Activated CD4-positive, alpha-beta memory T cell treated with anti-CD3 and anti-CD28 coated beads for 36 hours (primary cell): ENCODE data around the gene CAMK2B. TPM values are rescaled to one million over a fixed set of nuclear protein-coding genes. Genes with fewer than 3 reads are reported as not detected.

ENCODE experiments used
- CTCF ChIA-PET: fragments of 350-600 bp; sonication (Branson Sonifier 250); formaldehyde crosslinking; loops from one replicate; lab custom pipeline; 2021; ENCODE audit warnings: antibody characterized with exemption, inconsistent platforms; lab: Charles Lee
- POLR2A ChIA-PET: fragments of 350-600 bp; sonication (Branson Sonifier 250); formaldehyde crosslinking; loops from one replicate; lab custom pipeline; 2021; ENCODE audit warnings: antibody characterized with exemption; lab: Charles Lee
- DNase-seq: peaks from one replicate; pipeline ENCODE4 v3.0.0-alpha.2; 2020
- H3K27ac Mint-ChIP-seq: one replicate; pipeline ENCODE4 v1.8.0; 2021; ENCODE audit warnings: mixed read lengths
- H3K27me3 Mint-ChIP-seq: one replicate; pipeline ENCODE4 v1.8.0; 2021; ENCODE audit warnings: mixed read lengths
- H3K36me3 Mint-ChIP-seq: one replicate; pipeline ENCODE4 v1.8.0; 2021; ENCODE audit warnings: mixed read lengths
- H3K4me1 Mint-ChIP-seq: one replicate; pipeline ENCODE4 v1.8.0; 2021; ENCODE audit warnings: low read depth, mixed read lengths
- H3K4me3 Mint-ChIP-seq: one replicate; pipeline ENCODE4 v1.8.0; 2021; ENCODE audit warnings: mild to moderate bottlenecking, mixed read lengths
- H3K9me3 Mint-ChIP-seq: one replicate; pipeline ENCODE4 v1.8.0; 2021; ENCODE audit warnings: mixed read lengths
- intact Hi-C: fragments of 100-400 bp; cut with micrococcal nuclease; formaldehyde crosslinking; loops from one replicate; pipeline ENCODE4 v1.15.1; 2023
- total RNA-seq, 2 experiments: library from RNA; stranded (reverse); gene quantifications; one replicate each; pipeline ENCODE4 v1.2.3, GENCODE V29; 2021

The CAMK2B gene
- total RNA-seq, 2 experiments from 2014 or later: 0.46 to 0.76 TPM

GRCh38 chr7:44288381-44288685 lies 37.1 kb downstream of the CAMK2B start:
- H3K4me3 Mint-ChIP-seq: no peak overlapping the region

GRCh38 chr7:44287488-44288380 lies 37.7 kb downstream of the CAMK2B start:
- Mint-ChIP-seq H3K27me3 (peaks cover 14% of the 10 kb centered on the region), H3K36me3 (no peaks in the 10 kb centered on the region), H3K27ac (no peak overlapping the region), H3K4me1 (no peaks in the 10 kb centered on the region), H3K9me3 (no peaks in the 10 kb centered on the region), H3K4me3 (no peak overlapping the region)
- peak; percentile 3 for DNase-seq
- ChIA-PET CTCF (no interaction called here), POLR2A (no interaction called here)
- intact Hi-C loops: no loop called here

More at GRCh38 chr7:44288381-44288685, 37.1 kb downstream of the CAMK2B start:
- Mint-ChIP-seq H3K4me1 (no peaks in the 10 kb centered on the region), H3K36me3 (no peaks in the 10 kb centered on the region), H3K27me3 (peaks cover 18% of the 10 kb centered on the region), H3K9me3 (no peaks in the 10 kb centered on the region), H3K27ac (no peak overlapping the region)
- CTCF ChIA-PET: no interaction called here
- POLR2A ChIA-PET: no interaction called here
- peak; percentile 6 for DNase-seq
- intact Hi-C loops: no loop called here

GRCh38 chr7:44286618-44287487 lies 38.5 kb downstream of the CAMK2B start:
- H3K9me3 Mint-ChIP-seq: no peaks in the 10 kb centered on the region
- no peaks in the 10 kb centered on the region for H3K36me3 Mint-ChIP-seq
- no peaks in the 10 kb centered on the region for H3K4me1 Mint-ChIP-seq
- POLR2A ChIA-PET: interaction anchor here (0.5 kb wide), 1 partner anchor 63 kb away, joined by 3 read pairs; no protein-coding TSS in a partner anchor
- intact Hi-C loops: no loop called here
- CTCF ChIA-PET: no interaction called here
- H3K27ac Mint-ChIP-seq: no peak overlapping the region
- no peak overlapping the region for H3K4me3 Mint-ChIP-seq
- H3K27me3 Mint-ChIP-seq: peaks cover 14% of the 10 kb centered on the region
- peak; percentile 4 for DNase-seq

GRCh38 chr7:44286182-44286617 lies 39.2 kb downstream of the CAMK2B start:
- Mint-ChIP-seq H3K9me3 (no peaks in the 10 kb centered on the region), H3K4me1 (no peaks in the 10 kb centered on the region), H3K4me3 (no peak overlapping the region), H3K27ac (no peak overlapping the region), H3K27me3 (peaks cover 9% of the 10 kb centered on the region), H3K36me3 (no peaks in the 10 kb centered on the region)
- DNase-seq: peak; percentile 7
- ChIA-PET CTCF (no interaction called here), POLR2A (no interaction called here)
- intact Hi-C loops: no loop called here

- ChIA-PET CTCF (no interaction called here), POLR2A (no interaction called here)
- Mint-ChIP-seq H3K4me3 (no peak overlapping the region), H3K27me3 (peaks cover 3% of the 10 kb centered on the region), H3K27ac (no peak overlapping the region), H3K36me3 (no peaks in the 10 kb centered on the region), H3K9me3 (no peaks in the 10 kb centered on the region), H3K4me1 (no peaks in the 10 kb centered on the region)
- intact Hi-C loops: no loop called here
- DNase-seq: peak; percentile 2
These were observed 39.8 kb downstream of the CAMK2B start for GRCh38 chr7:44285561-44285960.

GRCh38 chr7:44284881-44285541 lies 40.4 kb downstream of the CAMK2B start:
- Mint-ChIP-seq H3K9me3 (no peaks in the 10 kb centered on the region), H3K4me1 (no peaks in the 10 kb centered on the region), H3K27me3 (no peaks in the 10 kb centered on the region), H3K4me3 (no peak overlapping the region), H3K36me3 (no peaks in the 10 kb centered on the region), H3K27ac (no peak overlapping the region)
- intact Hi-C loops: no loop called here
- DNase-seq: peak; percentile 5
- ChIA-PET CTCF (no interaction called here), POLR2A (no interaction called here)

- intact Hi-C loops: no loop called here
- no peaks in the 10 kb centered on the region for H3K27me3 Mint-ChIP-seq
- DNase-seq: peak; percentile 4
- no peaks in the 10 kb centered on the region for H3K9me3 Mint-ChIP-seq
- H3K4me1 Mint-ChIP-seq: no peaks in the 10 kb centered on the region
- no peak overlapping the region for H3K4me3 Mint-ChIP-seq
- CTCF ChIA-PET: no interaction called here
- H3K27ac Mint-ChIP-seq: no peak overlapping the region
- H3K36me3 Mint-ChIP-seq: no peaks in the 10 kb centered on the region
- POLR2A ChIA-PET: no interaction called here
These were observed 41.2 kb downstream of the CAMK2B start for GRCh38 chr7:44284216-44284615.

GRCh38 chr7:44283381-44284211 lies 41.8 kb downstream of the CAMK2B start:
- Mint-ChIP-seq H3K27me3 (no peaks in the 10 kb centered on the region), H3K27ac (no peak overlapping the region), H3K36me3 (no peaks in the 10 kb centered on the region), H3K4me1 (no peaks in the 10 kb centered on the region), H3K9me3 (no peaks in the 10 kb centered on the region), H3K4me3 (no peak overlapping the region)
- intact Hi-C loops: no loop called here
- ChIA-PET POLR2A (no interaction called here), CTCF (no interaction called here)
- DNase-seq: peak; percentile 4

- ChIA-PET POLR2A (no interaction called here), CTCF (no interaction called here)
- no peaks in the 10 kb centered on the region for H3K27me3 Mint-ChIP-seq
- H3K4me1 Mint-ChIP-seq: no peaks in the 10 kb centered on the region
- peak; percentile 8 for DNase-seq
- no peaks in the 10 kb centered on the region for H3K36me3 Mint-ChIP-seq
- no peak overlapping the region for H3K27ac Mint-ChIP-seq
- H3K4me3 Mint-ChIP-seq: no peak overlapping the region
- intact Hi-C loops: no loop called here
- H3K9me3 Mint-ChIP-seq: no peaks in the 10 kb centered on the region
These were observed 42.7 kb downstream of the CAMK2B start for GRCh38 chr7:44282601-44283171.

GRCh38 chr7:44281811-44282600 lies 43.4 kb downstream of the CAMK2B start:
- no peaks in the 10 kb centered on the region for H3K27me3 Mint-ChIP-seq

More at GRCh38 chr7:44281811-44282600, 43.4 kb downstream of the CAMK2B start:
- Mint-ChIP-seq H3K36me3 (no peaks in the 10 kb centered on the region), H3K4me1 (no peaks in the 10 kb centered on the region), H3K27ac (no peak overlapping the region), H3K4me3 (no peak overlapping the region), H3K9me3 (no peaks in the 10 kb centered on the region)
- intact Hi-C loops: no loop called here
- ChIA-PET POLR2A (no interaction called here), CTCF (no interaction called here)
- DNase-seq: peak; percentile 5
